Raji (cell line): ENCODE results near the gene GP1BB.

ENCODE experiments used
- POLR2A ChIP-seq: IDR thresholded peaks from 2 replicates; pipeline ENCODE4 v1.6.1; 2011; ENCODE audit warnings: low read depth, low read length, control low read depth; ENCODE audit not compliant: insufficient read depth

Gene GP1BB

DNA sequence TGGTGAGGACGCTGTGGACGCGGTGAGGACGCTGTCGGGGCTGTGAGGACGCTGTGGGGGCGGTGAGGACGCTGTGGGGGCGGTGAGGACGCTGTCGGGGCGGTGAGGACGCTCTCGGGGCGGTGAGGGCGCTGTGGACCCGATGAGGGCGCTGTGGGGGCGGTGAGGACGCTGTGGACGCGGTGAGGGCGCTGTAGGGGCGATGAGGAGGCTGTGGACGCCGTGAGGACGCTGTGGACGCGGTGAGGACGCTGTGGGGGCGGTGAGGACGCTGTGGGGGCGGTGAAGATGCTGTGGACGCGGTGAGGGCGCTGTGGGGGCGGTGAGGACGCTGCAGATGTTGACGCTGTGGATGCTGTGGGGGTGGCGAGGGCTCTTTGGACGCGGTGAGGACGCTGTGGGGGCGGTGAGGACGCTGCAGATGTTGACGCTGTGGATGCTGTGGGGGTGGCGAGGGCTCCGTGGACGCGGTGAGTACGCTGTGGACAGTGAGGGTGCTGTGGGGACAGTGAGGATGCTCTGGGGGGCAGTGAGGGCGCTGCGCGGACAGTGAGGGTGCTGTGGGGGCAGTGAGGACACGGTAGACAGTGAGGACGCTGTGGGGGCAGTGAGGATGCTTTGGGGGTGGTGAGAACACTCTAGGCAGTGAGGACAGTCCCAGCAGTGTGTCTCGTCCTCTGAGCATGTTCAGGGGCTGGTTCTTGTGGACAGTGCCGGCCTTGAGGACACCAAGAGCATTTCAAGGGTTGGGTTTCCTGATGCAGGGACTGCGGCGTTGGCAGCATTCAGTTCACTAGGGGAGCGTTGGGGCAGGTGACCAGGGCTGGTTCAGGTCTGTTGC, 4.2 kb downstream of the GP1BB start:
- TF ChIP-seq POLR2A = no peak

DNA sequence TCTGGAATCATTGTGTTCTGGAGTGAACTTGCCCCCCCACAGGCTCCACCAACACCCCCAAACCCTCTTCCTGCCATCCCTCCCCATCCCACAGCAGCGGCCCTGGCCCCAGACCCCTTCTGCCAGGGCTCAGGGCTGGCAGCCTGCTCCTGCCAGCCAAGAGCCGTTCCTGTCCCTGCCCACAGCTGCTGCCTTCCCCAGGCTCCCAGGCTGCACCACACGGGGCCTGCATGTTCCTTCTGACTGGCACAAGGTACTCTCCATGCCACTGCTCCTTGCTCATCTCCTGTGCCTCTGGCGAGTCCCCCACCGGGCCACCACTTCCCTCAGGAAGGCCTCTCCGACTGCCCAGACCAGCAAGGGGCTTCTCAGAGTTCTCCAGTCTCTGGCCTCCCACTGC, 4.9 kb downstream of the GP1BB start:
- no peak for TF ChIP-seq POLR2A

DNA sequence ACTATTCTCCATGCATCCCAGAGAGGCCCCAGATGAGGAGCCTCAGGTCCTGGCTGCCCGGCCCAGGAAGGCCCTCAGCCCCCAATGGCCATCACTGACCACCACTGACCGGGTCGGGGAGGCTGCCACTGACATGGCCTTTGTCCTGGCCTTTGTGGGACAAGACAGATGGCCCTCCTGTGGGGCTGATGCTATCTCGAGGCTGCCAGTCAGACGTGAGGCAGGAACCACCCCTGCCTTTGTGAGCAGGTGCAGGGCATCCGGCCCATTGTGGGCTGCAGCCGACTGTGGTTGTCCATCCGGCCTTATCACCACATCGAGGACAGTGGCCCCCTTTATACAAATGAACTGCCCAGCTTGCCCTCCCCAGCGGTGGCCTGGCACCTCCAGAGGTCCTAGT, 5.5 kb downstream of the GP1BB start:
- TF ChIP-seq POLR2A = no peak

DNA sequence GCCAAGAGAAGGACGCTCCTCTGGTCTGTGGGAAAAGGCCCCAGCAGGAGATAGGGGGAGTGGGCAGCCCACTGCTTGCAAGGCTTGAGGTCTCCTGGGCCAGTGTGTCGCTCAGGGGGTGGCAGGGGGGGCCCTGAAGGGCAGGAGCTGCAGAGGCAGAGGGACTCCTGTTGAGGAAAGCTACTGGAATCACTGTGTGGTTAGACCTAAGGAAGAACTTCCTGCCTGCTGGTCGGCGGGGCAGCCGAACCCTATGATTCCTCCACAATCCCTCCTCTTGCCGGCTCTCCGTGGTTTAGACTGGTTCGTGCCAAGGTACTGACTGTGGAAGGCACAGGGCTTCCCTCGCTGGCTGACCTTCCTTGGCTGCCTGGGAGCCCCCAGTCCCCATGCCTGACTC, 6.2 kb downstream of the GP1BB start:
- no peak for TF ChIP-seq POLR2A

DNA sequence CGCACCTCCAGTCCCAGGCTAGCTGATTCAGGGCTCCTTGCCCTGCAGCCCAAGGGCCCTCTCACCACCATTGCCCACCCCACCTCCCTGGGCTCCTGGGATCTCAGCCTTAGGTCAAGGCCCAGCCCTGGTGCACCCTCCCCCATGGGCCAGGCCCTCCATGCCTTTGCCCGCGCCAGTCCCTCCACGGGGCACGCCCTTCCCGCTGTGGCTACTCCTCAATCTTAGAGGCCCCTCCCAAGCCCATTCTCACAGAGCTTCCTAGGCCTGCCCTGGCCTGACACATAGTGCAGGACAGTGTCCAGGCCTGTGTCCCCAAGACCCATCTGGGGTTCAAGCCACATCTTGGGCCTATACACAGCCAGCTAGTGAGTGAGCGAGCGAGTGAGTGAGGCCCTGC, 6.9 kb downstream of the GP1BB start:
- no peak for TF ChIP-seq POLR2A

DNA sequence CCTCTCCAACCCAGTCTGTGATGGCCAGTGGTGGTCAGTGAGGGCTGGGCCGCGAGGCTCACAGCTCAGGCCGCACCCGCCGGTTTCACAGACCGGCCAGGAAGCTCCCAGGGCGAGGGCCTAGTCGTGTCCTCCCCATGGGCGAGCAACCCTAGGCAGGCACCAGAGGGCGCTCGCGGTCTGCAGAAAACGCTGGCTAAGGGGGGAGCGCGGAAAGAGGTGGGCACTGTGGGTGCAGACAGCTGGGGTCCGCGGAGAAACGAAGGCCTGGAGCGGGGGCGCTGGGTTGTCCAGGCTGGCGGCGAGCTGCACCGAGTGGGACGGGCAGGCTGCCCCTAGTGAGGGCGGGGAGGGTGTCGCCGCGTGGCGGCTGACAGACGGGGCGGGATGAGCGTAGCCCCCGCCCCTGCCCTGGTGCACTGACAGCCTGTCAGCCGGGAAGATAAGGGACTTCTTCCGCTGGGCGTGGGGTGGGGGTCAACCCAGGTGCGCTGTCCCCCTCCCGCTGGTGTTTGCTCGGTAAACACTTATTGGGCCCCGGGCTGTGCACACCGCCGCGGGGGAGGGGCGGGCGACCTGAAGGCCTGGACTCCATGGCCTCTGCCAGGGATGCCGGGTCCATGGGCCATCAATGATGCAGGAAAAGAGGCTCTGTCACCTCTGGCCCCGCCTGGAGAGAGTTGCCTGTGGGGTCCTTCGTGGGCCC, 7.5 kb downstream of the GP1BB start:
- no peak for TF ChIP-seq POLR2A

DNA sequence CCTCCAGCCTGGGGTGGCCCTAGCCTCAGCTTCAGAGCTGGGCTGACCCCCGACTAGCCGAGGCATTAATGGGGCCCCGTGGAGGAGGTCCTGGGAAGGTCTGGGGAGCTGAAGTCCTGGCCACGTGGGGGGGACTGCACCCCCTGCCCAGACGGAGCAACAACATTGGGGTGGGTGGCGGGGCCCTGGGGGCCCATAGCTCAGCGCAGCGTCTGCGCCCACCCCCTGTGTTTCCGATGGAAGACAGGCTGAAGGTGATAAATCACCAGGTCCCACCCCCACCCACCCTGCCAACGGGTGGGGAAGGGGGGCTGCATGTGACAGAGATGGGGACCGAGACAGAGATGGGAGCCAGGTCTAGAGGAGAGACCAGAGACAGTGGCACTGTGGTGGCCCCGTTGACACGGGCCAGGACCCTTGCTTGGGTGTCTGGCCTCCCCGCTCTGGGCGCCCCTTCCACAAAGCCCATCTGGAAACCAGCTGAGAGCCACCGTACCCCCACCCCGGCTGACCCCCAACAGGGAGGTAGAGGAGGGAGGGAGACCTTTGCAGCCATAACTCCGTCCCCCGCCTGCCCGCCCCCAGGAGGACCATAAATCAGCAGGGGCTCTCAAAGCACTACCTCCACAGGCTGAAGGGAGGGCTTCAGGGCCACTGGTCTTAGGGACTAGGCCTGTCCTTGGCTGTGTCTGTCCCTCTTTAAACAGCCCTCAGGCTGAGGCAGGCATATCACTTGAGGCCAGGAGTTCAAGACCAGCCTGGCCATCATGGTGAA, 8.2 kb downstream of the GP1BB start:
- no peak for TF ChIP-seq POLR2A

DNA sequence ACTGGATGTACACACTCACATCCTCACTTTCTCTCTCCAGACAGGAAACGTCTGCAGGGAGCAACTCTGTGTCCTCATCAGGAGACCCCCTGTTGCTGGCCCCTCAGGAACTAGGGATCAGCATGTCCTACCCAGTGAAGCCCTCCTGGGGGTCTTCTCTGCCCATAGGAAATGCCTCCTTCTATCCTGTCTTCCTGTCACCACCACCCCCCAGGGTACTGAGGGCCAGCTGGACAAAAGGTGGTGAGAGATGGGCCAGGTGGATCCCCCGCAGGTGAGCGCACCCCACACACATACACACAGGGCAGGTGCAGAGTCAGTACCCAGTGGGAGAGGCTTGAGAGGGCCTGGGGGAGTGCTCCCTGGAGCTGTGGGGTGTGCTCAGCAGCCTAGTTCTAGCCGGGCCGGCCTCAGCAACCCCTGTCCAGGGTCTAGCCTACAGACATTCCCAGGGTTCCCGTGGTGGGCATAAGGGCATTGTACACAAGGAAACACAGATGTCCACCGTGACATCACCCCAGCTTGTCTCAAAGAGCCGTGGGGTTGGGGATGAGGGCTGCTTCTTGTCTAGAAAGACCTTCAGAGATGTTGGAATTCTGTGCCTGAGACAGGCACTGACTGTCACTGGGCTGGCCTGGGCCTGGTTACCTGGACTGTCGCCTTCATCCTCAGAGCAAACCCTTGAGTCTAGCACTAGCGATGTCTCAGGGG, 9.2 kb downstream of the GP1BB start:
- no peak for TF ChIP-seq POLR2A

DNA sequence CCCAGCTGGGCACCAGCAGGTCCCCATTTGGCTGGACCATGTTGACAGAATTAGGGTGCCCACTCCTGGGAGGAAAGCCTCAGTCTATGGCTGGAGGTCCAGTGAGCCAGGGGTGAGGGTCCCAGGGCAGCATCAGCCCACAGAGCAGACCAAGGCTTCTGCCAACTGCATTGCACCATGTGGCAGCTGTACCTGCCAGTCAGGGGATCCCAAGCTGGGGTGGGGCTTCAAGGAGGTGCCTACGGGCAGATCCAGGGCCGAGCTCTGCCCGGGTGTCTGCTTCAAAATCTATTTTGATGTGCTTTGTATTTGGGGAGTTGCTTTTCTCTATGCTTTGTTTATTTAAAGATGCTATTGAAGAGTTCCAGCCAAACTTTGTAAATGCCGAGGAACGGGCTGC, 10.4 kb downstream of the GP1BB start:
- TF ChIP-seq POLR2A = no peak

DNA sequence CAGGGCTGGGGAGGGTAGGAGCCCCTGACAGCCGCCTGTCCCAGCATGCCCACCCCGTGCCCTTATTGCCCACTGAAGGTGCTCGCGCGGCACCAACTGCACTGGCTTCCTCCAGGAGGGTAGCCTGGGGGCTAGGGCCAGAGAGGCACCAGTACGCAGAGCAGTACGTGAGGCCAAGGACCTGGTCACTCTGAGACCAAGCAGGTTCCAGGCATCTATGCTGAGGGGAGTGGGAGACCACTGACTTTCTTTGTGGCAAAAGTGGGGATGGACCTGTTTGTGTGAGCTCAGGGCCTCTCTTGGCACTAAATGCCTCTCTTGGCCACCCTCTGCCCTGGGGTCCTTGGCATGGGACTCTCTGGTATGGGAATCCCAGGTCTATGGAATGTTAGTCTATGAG, 10.8 kb downstream of the GP1BB start:
- TF ChIP-seq POLR2A = no peak

DNA sequence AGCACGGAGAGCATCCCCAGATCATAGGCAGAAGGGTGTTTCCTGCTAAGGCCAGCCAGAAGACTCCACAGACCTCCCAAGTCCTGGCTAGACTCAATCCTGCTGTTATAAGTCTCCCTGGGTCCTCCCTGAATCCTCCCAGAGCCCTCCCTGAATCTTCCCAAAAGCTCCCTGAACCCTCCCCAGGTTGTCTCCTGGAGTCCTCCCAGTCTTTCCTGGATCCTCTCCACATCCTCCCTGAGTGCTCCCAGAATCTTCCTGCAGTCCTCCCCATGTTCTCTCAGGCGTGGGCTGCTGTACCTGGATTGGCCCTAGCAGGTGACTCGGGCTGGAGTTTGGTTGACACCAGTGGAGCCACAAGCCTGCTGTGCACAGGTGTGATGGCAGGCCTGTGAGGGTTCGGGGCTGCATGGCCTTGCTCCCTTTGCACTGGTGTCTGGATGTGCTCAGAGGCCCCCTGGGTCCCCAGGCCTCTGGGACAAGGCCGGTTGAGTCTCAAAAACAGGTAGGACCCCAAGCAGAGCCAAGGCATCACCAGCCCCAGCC, 11.6 kb downstream of the GP1BB start:
- no peak for TF ChIP-seq POLR2A

DNA sequence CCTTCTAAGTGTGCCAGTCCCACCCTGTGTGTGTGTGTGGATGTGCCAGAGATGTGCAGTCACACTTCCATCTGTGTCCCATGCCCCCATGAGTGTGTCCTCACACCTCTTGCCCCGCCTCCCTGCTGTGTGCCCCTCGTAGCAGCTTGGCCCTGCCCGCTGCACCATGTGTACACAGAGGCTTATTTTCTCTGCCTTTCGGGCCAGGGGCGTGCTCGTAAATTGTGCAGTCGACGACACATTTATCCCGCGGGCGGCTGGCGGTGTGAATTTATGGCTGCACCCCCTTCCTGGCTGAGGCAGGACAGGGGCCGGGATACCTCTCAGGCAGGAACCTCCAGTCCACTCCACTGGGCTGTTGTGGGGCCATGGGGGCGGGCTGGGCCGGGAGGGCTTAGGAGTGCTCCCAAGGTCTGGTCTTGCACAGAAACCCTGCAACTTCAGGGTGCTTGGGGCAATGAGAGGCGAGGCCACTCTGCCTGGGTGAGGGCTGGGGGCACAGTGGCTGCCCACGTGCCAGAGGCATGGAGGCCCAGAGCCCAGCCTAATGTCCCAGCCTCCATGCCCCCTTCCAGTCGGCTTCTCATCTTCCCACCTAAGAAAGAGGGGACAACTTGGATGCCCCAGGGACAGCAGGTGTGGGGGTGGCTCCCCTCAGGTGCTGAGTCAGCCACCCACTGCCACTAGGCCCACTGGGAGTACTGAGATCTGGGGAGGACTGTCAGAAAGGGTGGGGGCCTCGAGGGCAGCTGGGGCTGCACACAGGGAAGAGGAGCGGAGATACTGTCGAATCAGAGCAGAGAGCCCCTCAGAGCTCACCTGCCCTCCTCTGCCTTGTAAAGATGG, 12.5 kb downstream of the GP1BB start:
- no peak for TF ChIP-seq POLR2A

DNA sequence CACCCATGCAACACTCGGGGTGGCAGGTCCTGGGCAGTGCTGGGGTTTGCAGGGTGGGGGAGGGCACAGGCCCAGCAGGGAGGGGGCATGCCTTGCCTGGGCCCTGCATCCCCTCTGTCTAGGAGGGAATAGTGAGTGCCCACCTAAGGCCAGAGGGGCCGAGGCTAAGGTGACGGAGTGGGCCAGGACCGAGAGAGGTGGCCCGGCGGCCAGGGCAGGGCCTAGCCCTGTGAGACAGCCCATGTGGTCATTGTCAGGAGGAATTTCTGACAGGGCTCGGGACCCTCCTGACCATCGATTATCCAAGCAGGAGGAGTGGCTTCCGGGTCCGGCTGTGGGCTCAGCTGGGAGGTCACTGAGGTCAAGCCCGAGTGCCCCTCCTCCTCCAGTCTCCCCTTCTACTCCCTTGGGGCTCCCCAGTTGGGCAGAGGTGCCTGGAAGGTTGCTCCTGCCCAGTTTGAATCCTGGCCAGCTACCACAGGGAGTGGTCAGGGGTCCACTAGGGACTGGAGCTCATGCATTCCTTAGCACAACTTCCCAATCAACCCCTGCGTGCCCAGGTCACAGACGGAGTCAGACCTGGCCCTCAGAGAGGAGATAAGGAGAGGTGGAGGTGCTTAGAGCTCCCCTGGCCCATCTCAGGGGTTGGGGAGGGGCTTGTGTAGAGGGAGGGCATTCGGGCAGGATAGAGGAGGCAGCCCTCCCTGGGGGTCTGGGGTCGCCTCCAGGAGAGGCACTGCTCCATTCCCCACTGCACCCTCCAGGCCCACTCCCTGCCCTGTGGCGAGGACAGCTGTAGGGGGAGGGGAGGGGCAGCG, 14.7 kb downstream of the GP1BB start:
- no peak for TF ChIP-seq POLR2A
